ENCODE measurements around the gene STXBP4.
A peak's percentile ranks its signal among the peaks of the same experiment; 100 is the strongest.
"Not testable (repeated sequence)": the region's sequence is repeated elsewhere in the genome, so short reads cannot be mapped to it uniquely, and the experiment has no call there.

The STXBP4 gene

DNA sequence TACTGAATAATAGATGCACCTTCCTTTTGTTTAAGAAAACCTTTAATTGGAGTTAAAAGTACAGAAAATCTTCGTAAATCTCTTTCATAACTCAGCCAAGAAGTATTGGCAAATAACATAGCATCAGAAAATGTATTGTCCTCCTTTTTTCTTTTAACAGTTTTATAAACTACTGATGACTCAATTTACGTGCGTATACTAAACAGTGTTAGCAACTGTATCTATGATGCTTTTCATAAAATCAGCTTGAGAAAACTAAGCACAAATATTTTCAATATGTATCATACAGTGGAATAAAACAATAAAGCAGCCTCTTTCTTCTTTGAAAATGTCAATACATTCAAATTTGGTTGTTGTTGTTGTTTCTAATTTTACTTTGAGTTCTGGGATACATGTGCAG, 88.6 kb downstream of the STXBP4 start:
- DNase-seq = no peak

DNA sequence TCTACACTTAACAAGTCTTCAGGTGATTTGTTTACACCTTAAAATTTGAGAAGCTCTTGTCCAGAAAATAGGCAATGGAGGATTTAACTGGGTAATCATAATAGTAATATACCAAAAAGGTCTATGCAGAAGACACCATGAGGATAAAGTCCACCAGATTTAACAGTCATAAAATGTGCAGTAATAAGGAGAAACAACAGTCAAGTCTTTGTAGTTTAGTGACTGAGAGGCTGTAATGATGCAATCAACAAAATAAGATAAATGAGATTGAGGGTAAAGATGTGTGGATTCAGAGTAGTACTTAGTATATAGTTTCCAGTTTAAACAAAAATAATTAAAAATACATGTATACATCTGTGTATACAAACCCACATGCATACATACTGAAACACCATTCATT, 91.2 kb downstream of the STXBP4 start:
- no peak for DNase-seq

DNA sequence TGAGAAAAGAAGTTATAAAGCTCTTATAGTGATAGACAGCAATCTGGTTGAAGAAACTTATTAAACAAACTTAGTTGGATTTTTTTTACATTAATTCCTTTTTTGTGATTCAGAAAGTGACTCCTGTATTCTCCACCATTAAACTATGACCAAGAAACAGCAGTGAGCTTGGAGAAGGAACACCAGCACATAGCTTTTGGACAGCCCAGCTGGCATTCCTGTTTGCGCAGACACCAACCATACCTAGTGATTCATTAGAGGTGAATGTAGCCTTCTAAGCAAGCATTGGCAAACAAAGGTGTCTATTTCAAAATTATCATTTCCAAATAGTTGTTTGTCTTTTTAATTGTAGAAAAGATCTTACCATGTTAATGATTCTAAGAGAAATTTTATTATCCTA, 94.4 kb downstream of the STXBP4 start:
- DNase-seq = peak; percentile 26

DNA sequence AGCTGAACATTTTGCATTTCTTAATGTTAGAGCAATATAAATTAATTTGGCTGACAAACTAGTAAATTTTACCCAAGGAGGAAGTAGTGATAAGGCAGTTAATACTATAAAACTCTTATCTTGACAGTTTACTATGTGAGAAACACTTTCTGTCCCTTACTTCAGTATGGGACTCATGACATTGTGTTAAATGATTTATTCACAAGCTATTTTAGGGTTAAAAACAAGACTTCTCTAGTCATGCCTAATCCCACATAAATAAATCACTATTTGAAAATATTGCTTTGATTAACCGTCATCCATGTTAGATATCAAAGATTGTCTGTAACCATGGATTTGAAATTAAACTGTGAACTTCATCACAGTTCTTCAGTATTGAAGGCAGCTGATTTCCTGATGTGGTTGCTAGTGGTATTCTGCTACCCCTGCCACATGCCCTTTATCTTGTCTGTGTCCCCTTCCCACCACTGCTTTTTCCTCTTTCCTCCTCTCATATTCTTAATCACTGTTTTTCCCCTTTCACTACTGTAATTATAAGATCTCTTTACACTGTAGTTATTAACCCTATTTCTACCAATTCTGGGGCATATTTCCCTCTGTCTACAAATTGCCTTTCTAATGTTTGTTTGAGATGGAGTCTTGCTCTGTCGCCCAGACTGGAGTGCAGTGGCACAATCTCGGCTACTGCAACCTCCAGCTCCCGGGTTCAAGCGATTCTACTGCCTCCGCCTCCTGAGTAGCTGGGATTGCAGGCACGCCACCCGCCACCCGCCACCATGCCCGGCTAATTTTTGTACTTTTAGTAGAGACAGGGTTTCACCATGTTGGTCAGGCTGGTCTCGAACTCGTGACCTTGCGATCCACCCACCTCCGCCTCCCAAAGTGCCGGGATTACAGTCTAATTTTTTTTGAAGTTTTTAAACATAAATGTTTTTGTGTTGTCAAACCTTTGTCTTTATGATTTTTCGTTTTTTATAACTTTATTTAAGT, 95.6 kb downstream of the STXBP4 start:
- no peak for DNase-seq

DNA sequence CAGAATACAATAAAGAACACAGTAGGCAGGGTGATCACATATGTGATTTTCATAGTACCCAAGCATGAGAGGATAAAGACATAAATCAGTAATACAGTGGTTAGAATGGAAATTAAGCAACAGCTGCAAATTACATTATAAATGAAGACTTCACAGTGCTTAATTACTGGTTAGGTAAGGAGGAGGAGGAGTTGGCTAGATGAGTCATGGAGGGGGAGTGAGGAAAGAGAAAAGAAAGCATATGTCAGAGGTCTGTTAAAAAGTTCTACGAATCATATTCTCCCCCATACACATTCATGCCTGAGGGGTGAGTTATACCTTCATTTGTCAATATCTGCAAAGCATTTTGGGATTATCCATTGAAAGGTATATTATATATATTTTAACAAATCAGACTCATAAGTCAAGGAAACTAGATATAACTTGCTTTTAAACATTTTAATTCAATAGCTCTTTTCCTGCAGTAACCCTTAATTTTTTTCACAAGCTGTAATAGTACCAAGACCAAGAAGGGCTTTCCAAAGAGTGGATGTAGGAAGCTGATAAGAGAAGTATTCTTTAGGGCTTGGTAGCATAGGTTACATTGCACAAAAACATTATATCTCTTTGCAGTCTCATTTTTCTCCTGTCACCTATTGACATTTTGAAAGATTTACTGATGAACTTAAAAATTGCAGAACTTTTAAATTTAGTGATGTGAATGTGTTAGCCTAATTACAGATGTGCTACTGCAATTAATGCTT, 99.3 kb downstream of the STXBP4 start:
- peak; percentile 51 for DNase-seq

DNA sequence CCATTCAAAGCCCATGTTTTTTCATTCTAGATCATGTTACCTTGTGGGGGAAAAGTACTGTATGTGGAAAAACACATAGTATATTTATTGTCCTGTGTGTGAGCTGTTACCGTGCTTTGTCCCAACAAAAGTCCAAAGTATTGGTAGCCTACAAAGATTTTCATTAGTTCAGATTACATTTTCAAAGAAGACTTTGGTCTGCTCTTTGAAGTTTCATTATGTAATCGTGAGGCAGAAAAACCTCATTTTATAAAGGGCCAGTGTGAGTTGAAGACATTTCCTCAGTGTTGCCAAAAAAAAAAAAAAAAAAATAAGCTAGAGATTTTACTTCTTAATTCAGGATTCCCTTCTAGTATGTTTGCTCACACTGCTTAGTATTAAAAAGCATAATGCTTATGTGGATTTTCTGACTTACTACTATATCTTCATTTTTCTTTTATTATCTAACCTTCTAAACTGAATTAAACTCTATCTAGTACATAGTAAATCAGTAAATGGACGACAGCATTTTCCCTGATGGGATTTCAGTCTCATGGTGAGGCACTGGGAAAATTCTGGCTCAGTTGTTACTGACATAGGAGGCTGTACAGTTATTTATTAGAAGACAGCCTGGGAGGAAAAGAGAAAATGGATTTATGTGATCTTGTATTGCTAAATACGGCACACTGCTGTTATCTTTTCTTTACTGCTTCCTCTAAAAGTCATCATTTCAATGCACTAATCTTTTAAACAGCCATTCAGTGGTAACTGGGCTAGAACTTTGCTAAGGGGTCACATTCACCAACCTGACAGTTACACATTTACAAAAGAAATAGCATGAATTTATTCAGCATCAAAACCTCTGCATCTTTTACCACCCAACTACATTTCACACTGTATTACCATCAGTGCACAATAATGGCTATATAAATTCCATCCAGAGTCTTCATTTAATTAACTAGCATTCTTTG, 100.6 kb downstream of the STXBP4 start:
- no peak for DNase-seq

DNA sequence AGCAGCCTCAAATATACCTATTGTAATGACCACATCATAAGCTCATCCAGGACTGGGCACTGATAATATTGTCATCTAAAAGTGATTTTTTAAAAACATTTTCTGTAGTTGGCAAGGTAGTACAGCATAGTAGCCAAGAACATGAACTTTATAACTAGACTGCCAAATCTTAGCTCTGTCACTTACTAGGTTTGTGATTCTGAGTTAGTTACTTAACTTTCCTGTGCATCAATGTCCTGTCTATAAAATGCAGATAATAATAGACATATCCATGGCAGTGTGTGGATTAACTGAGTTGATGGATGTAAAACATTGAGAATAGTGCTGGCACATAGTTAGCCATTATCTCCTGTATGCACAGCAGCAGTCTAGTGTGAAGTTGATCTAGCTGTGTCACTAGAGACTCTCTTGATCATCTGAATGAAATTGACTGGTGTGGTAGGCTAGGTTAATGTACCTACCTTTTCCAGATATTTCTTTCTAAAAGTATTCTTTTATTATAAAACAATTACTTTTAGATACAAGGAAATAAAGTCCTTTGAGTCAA, 101.5 kb downstream of the STXBP4 start:
- no peak for DNase-seq

DNA sequence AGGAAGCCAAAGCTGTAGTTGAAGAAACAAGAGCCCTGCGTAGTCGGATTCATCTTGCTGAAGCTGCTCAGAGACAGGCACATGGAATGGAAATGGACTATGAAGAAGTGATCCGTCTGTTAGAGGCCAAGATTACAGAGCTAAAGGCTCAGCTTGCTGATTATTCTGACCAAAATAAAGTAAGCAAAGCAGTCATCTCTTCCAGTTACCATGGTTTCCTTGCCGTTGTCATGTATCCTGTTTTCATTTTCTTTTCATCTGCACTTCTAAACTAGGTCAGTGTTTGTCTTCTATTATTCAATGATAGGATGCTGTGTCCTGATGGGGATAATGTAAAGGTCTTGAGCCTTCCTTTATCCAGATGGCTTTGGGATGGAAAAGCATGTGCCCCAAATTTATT, 104.3 kb downstream of the STXBP4 start:
- DNase-seq = no peak

DNA sequence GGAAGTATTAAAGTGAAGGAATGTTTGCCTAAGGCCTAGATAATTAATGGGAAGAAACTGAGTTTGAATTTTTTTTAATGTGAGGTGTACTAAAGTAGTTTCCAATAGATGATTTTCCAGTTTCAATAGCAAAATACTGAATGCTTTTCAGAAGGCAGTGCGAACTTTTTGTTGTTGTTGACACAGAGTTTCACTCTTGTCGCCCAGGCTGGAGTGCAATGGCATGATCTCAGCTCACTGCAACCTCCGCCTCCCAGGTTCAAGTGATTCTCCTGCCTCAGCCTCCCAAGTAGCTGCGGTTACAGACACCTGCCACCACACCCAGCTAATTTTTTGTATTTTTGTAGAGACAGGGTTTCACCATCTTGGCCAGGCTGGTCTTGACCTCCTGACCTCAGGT, 104.9 kb downstream of the STXBP4 start:
- not testable (repeated sequence) for DNase-seq

DNA sequence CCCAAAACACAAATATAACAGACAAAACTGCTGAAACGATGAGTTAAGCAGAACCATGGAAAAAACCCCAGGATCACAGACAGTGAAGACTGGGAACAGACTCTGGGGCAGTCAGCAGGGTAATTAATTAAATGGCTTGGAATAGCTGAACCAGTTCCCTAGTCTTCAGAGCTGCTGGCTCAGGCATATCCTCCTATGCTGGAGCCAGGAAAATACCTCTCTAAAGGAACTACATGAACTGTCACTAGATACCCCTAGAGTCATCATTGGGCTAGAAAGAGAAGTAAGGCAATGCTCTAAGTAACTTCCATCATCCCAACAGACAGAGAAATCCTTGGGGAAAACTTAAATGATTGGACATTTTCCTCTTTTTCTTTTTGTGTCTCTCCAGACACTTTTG, 113.0 kb downstream of the STXBP4 start:
- no peak for DNase-seq

DNA sequence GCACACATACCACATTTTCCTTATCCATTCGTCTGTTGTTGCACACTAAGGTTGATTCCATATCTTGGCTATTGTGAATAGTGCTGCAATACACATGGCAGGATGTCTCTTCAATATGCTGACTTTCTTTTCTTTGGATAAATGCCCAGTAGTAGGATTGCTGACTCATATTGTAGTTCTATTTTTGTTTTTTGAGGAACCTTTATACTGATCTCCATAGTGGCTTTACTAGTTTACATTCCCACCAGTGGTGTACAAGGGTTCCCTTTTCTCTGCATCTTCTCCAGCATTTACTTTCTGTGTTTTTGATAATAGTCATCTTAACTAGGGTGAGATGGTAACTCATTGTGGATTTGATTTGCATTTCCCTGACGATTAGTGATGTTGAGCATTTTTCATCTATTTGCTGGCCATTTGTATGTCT, 118.1 kb downstream of the STXBP4 start:
- peak; percentile 83 for DNase-seq

DNA sequence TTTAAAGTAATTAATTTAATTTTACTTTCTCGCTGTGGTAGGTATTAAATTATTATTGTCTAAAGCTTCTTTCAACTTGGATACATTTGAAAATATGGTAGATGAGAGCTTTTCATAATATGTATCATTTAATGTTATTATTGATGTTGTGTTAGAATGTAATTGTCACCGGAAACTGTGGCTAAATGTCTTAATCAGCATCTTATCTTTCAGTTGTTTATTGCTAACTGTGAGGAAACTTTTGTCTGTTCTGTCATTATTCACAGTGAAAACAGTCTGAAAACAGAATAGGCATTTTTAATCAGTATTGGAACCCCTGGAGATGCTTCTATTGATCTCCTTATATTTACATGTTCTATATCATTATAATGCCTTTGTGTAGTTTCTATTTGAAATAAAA, 120.7 kb downstream of the STXBP4 start:
- no peak for DNase-seq

DNA sequence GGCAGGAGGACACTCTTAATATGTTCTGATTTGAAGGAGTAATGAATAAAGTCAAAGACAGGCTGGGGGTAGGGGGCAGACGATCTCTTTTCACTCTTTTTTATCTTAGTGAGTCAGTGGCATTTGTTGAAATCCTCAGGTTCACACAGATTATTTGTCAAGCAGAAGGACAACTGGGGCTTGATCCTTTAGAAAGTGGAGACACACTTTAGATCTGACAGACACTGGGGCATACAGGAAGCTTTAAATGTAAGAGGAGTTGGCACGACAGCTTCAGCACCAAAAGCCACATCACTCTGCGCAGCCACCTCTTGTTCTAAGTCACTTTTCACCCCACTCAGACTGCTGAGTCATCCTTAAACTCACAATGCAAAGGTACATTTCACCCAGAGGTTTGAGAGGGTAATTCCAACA, 121.5 kb downstream of the STXBP4 start:
- no peak for DNase-seq

DNA sequence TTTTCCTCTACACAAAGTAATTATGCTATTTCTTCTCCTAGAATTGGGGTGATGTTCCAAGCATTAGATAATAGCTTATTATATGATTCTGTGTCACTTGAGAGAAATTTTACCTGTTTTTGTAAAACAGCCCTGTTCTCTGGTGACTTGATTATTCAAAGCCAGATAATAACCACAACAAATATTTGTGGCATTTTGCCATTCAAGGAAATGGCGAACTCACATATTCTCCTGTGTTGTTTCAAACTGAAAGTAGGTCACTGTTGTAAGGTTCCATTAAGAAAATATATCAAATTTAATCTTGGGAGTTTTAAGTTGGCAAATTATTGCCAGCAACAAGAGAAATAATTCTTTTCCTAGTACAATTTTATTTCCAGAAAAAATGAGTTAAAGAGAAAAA, 124.8 kb downstream of the STXBP4 start:
- DNase-seq = no peak

DNA sequence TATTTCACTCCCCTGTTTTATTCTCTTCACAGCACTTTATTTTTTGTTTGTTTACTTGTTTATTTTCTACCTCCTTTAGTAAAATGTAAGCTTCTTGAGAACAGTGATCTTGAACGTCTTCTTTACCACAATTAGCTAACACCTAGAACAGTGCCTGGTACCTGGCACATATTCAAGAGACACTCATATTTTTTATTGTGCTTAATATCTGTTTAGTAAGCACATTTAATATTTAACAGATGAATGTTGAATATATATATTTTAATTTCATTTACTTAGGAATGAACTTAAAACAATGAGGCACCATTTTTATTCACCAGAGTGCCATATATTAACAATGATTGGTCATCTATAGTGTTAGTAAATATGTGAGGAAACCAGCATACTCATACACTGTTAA, 130.2 kb downstream of the STXBP4 start:
- no peak for DNase-seq

DNA sequence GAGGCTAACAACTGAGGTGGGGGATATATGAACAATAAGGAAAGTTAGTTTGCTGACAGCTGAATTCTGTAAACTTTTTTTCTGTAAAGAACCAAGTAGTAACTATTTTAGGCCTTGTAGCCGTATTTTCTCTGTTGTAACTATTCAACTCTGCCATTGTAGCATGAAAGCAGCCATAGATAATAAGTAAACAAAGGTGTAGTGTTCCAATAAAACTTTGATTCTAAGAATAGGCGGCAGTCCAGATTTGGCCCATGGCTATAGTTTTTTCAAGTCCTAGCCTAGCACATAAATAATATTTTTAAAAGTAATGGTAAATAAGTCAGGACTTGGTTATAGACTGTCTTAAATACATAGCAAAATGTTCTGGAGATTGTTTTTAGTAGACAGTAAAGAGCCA, 142.0 kb downstream of the STXBP4 start:
- DNase-seq = no peak

DNA sequence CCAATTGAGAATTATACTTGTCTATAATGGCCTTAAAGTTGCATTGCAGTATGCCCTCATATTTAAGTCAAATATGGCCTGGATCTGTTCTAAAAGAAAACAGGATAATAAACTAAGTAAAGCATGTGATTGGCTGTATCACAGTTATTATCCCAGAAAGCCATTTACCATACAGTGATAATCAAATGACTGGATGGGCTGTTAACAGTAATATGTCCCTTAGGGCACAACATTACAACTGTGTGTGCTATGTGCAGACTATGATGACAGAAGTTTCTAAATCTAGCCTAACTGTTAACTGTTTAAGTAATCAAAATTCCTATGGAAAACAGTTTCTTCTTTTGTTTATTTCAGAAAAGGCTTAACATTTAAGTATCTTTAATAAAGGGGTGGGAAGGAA, 145.7 kb downstream of the STXBP4 start:
- no peak for DNase-seq

DNA sequence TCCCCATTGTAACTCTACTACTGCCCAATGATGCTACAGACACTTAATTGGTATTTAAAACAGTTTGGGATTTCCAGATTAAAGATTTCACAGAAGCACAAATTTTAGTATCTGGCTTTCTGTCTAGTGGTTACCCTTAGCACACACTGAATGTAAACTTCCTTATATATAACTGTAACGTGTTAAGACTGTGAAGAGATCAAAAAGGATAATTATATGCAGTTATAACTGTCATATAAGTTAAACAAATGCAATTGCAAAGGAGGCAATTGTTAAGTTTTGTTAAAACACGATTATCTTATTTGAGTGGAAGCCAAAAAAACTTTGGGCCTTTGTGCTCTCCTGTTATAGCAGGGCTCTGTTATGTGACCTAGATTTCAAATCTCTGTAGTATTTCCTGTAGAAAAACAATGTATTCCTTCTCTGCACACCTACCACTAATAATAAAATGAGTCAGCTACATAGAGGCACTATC, 147.9 kb downstream of the STXBP4 start:
- no peak for DNase-seq

DNA sequence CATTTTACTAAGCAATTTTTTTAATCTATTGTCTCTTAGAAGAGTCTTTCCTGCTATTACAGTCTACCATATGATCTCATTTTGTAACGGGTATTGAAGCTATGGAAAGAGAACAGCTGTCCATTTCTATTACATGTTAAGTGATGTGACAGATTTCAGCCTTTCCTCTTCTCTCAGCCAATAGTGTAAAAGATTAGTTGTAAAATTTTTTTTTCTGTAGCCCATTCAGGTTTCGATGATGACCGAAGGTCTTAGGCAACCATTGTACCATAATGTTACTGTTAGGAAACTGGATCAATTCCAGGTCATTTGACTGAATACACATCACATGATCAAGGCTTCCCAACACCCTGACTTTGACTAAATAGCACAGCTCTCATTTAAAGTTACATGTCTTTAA, 148.6 kb downstream of the STXBP4 start:
- DNase-seq = no peak

DNA sequence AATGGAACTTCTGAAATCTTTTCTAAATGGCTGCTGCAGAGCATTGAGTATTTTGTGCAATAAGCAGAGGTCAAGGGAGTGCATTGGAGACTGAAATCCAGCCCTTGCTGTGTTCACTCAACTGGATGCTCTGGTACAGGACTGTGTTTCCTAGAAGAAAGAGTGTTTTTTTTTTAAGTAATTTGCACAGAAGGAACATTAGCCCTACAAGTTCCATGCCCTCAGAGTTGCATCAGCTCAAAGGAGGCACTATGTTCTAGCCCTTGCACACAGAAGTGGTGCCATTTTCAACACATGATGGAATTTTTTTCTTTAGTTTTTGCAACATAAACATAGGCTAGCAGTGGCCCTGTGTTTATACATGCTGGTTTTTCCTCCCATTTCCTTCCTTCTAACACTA, 152.1 kb downstream of the STXBP4 start:
- no peak for DNase-seq

DNA sequence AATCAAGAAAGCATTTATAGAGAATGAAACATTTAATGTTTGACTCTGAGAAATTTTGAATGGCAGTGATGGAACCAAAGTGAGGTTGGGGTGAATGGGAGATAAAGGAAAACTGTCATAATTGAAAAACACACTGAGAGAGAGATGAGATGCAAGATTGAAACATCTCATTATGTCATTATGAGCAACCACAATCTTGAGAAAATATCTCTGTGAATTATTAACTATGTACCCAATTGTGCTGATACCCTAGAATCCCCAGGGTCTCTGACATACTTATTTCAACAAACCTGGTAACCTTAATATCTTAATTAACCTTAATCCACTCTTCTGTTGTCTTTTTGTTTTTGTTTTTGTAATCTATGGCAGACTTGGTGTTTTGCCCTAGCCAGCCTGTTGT, 152.7 kb downstream of the STXBP4 start:
- no peak for DNase-seq

DNA sequence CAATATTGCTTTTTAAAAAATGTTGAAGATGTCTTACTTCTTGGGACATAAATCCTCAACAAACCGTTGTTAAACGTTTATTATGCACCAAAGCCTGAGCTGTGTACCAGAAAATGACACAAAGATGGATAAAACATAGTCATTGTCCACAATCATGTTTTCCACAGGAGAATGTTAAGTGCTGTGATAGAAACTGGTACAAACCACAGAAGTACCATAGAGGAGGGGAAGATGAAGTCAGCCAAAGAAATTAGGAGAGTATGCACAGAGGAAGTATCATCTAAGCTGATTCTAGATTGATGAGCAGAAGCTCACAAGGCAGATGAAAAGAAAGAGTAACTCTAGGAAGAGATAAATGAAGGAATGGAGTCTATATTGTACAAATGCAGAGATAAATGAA, 153.5 kb downstream of the STXBP4 start:
- DNase-seq = no peak
